HG03565 (cell line): ENCODE measurements around the gene PSD4.

Experiments
- ATAC-seq: cut with Tn5 transposase; IDR thresholded peaks from one replicate; pipeline ENCODE4 v1.9.1; 2021; ENCODE audit warnings: mild to moderate bottlenecking, moderate library complexity; ENCODE audit not compliant: unreplicated experiment

PSD4 gene

GRCh38 chr2:113141451-113141850, 32.3 kb upstream of the PSD4 start:
- ATAC-seq: no peak

GRCh38 chr2:113142290-113142689, 31.5 kb upstream of the PSD4 start:
- no peak for ATAC-seq

- ATAC-seq: no peak
Measured at GRCh38 chr2:113144259-113144658, 29.5 kb upstream of the PSD4 start.

GRCh38 chr2:113148606-113149552, 24.9 kb upstream of the PSD4 start:
- no peak for ATAC-seq

- no peak for ATAC-seq
Measured at GRCh38 chr2:113149553-113150257, 24.1 kb upstream of the PSD4 start.

GRCh38 chr2:113150258-113150601, 23.5 kb upstream of the PSD4 start:
- no peak for ATAC-seq

GRCh38 chr2:113155331-113155730, 18.4 kb upstream of the PSD4 start:
- no peak for ATAC-seq

GRCh38 chr2:113156278-113157117, 17.3 kb upstream of the PSD4 start:
- ATAC-seq: no peak

- no peak for ATAC-seq
Measured at GRCh38 chr2:113157118-113157896, 16.5 kb upstream of the PSD4 start.

- no peak for ATAC-seq
Measured at GRCh38 chr2:113157897-113158753, 15.6 kb upstream of the PSD4 start.

GRCh38 chr2:113158884-113159553, 14.8 kb upstream of the PSD4 start:
- no peak for ATAC-seq

- ATAC-seq: no peak
Measured at GRCh38 chr2:113160248-113160647, 13.5 kb upstream of the PSD4 start.

GRCh38 chr2:113160962-113161361, 12.8 kb upstream of the PSD4 start:
- no peak for ATAC-seq

GRCh38 chr2:113162173-113162572, 11.6 kb upstream of the PSD4 start:
- ATAC-seq: no peak

- ATAC-seq: no peak
Measured at GRCh38 chr2:113162869-113163268, 10.9 kb upstream of the PSD4 start.

GRCh38 chr2:113164215-113164929, 9.4 kb upstream of the PSD4 start:
- ATAC-seq: no peak

- no peak for ATAC-seq
Measured at GRCh38 chr2:113164930-113165585, 8.7 kb upstream of the PSD4 start.

- ATAC-seq: no peak
Measured at GRCh38 chr2:113166187-113166645, 7.6 kb upstream of the PSD4 start.
